HG03520 (cell line): ENCODE measurements around the gene DNTT.

Experiments
- ATAC-seq: cut with Tn5 transposase; IDR thresholded peaks from one replicate; pipeline ENCODE4 v1.9.1; 2021; ENCODE audit warnings: mild to moderate bottlenecking, moderate library complexity; ENCODE audit not compliant: unreplicated experiment

The DNTT gene

DNA sequence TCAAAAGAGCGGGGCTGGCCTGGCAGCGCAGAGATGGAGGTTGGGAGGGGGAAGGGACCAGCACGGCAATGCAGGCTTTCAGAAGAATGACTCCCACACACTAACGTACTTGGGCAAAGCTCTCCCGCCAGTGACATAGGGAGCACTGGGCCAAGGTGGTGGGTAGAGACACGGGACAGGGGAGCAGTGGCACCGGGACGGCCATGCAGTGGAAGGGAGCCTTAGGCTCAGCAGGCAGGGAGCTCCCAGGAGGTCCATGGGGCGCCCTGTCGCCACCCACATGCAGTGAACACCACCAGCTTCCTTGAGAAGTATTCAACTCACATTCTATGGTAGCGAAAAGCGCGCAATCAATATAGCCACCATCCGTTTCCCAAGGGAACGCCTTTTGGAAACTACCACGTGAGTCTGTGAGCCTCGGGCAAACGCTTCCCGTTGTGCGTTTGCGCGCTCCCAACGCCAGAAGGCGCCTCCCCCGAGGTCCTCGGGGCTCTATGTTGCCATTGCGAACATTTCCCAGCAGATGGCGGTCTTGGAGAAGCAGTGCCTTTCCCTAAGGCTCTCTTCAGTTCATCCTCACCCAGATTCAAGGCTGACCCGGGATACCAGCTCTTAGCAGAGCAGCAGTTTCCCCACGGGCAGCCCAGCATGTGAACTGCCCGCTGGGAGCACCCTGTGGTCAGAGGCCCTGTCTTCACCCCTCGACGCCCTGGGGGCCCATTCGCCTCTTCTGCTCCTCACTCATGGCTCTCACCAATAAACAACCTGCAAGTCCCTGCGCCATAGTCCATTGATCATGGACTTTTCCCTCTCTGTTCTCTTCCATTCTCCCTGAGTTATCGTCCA, 71.0 kb downstream of the DNTT start:
- ATAC-seq, result no peak

DNA sequence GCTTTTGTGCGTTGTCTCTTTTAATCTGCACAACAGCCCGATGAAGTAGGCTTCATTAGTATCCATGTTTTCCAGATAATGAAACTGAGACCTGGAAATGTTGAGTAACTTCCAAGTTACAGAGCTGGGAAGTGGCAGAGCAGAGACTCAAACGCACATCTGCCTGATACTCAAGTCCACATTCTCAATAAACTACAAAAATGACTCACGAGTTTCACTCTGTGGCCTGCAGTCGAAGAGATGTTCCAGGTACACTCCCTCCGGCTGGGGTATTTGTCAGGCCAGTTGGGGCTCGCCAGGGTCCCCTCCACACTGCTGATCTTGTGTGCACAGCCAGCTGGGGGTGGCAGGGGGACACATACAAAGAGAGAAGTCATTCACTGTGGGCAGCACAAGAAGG, 72.2 kb downstream of the DNTT start:
- ATAC-seq, result no peak

DNA sequence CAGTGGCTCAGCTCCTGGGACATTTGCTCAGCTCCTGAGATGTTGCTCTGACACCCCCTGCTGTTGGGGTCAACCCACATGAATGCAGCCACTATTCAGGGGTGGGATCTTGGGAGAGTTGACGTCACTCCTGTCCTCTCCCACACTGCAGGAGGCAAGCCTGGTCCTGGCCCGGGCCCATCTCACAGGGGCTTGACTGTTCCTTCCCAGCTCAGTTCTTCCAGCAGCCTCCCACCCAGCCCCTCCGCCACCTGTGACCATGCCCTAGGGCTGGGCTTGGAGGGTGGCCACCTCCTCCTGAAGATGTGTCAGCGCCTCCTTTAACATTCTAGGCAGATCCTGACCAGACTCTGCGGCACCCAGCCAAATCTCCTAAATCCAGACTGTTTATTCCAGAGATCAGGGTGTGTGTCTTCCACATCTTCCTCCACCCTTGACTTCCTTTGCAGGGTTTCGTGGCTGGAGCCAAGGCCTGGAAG, 73.6 kb downstream of the DNTT start:
- ATAC-seq, result no peak

DNA sequence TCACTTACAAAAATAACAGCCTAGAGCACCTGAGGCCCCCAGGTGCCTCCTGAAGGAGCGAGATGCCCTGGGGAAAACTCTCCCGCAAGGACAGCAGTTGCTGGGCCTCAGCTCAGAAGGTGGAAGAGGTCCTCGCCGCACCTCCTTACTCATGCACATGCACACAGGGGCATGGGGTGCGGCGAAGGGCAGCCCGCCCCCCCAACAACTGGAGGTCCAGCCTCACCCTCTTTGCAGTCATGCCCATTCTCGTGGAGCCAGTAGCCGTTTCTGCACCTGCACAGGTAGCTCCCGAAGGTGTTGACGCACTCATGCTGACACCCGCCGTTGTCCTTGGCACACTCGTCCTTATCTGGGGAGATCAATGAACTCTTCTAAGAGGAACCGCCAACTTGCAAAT, 74.5 kb downstream of the DNTT start:
- no peak for ATAC-seq

DNA sequence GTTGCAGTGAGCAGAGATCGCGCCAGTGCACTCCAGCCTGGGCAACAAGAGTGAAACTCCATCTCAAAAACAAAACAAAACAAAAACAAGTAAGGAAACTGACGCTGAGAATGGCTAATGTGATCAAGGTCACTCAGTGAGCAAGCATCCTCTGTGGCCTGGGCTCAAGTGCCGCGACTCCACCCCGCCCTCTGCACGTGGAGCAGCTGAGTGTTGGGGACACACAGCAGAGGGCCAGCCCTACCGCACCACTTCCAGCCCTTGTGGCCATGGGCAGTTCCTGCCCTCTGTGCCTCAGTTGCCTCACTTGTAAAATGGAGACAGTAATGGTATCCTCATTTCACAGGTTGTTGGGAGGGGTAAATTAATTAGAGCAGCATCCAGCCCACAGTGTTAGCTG, 75.5 kb downstream of the DNTT start:
- ATAC-seq, result no peak

DNA sequence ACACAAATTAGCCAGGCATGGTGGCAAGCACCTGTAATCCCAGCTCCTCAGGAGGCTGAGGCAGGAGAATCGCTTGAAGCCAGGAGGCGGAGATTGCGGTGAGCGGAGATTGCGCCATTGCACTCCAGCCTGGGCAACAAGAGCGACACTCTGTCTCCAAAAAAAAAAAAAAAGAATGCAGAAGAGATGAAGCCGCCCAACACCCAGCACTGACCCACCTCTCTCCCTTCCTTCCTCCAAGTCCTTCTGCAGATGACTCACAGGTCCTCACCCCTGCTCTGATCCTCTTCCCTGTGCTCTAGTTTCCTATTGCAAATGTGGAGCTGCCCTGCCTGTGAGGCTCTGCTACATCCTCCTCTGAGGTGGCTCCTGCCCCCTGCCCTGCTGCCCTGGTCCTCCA, 76.6 kb downstream of the DNTT start:
- no peak for ATAC-seq

DNA sequence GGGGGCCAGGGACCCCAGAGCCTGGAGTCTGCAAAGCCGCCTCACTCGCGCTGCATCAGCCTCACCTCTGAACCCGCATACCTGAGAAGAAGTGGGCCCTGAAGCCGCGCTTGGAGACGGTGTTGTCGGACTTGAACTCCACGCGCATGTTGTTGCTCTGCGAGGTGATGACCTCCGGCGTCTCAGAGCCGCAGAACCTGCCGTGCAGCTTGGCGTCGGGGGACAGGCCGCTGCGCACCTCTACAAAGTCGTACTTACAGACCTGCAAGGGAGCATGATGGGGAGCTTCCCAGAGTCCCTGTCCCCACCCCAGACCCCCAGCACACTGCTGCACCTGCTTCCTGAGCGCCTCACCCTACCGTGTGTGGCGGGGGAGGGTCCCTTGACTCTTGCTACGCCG, 80.3 kb downstream of the DNTT start:
- no peak for ATAC-seq

DNA sequence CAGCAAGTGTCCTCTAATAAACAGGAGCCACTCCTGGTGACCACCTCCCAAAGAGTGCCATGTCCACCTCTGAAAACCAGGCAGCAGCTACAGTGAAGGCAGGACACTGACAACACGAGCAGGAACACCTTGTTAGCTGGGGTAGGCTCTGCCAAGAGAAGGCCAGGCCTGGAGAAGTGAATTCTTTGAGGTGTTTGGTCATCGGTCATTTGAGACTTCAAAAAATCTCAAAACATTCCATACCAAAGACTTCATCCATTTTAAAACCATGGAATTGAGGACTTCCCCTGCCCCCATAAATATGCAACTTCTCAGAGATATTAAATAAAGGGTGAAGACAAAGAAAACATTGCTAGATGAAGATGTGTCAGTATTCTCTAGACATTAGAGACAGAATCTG, 82.9 kb downstream of the DNTT start:
- no peak for ATAC-seq

DNA sequence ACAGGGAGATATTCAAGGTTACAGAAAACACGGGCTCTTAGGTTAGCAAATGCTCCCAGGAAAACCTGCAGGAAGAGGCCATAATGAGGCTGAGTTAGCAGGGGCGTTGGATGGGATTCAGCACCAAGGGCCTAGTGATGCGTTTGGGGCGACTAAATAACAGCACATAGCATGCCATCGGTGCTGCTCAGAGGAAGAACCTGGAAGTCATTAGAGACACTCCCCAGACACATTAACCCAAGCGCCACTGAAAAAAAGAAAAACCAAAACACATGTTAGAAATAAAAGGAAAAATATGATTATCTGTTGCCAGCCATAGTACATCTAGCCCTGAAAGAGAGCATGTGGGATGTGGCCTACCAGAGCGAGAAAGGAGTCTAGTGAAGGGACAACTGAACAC, 83.4 kb downstream of the DNTT start:
- ATAC-seq, result no peak
